Measurements from ENCODE around the gene IL1RAP.

The IL1RAP gene

GRCh38 chr3:190534986-190535385, 21.1 kb downstream of the IL1RAP start:
- no peak for TF ChIP-seq CTCF (IDR thresholded peaks at IDR 0.05; ENCODE audit: extremely low read depth, insufficient read depth, missing control alignments)
- in situ Hi-C loops (cut with MboI; ENCODE audit: low pct_unique_long_range_greater_than_20kb, low sequenced_read_pairs, unreplicated experiment), result no loop called here
- DNase-seq (ENCODE audit: low spot score), result no peak

GRCh38 chr3:190537146-190537545, 23.3 kb downstream of the IL1RAP start:
- in situ Hi-C loops (cut with MboI; ENCODE audit: low pct_unique_long_range_greater_than_20kb, low sequenced_read_pairs, unreplicated experiment), result no loop called here
- DNase-seq (ENCODE audit: low spot score), result no peak
- TF ChIP-seq CTCF (IDR thresholded peaks at IDR 0.05; ENCODE audit: extremely low read depth, insufficient read depth, missing control alignments), result no peak

DNA sequence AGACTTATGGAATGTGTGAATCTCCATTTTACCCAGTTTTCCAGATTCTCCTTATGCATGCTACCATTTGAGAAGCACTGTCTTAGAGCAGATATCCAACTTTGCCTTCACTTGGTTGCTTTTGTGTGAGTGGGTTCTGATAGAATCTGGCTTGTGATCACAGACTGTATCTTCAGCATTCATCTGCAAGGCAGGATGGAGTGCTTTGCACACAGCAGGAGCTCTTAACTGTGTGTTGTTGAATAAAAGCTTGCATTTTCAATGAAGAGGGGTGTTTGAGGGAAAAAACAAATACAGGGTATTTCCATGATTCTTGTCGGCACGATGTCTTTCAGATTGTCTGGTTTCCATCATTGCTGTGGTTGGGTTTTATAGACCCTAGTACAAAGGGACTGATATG, 24.4 kb downstream of the IL1RAP start:
- DNase-seq (ENCODE audit: low spot score), result no peak
- in situ Hi-C loops (cut with MboI; ENCODE audit: low pct_unique_long_range_greater_than_20kb, low sequenced_read_pairs, unreplicated experiment), result no loop called here
- TF ChIP-seq CTCF (IDR thresholded peaks at IDR 0.05; ENCODE audit: extremely low read depth, insufficient read depth, missing control alignments), result no peak

DNA sequence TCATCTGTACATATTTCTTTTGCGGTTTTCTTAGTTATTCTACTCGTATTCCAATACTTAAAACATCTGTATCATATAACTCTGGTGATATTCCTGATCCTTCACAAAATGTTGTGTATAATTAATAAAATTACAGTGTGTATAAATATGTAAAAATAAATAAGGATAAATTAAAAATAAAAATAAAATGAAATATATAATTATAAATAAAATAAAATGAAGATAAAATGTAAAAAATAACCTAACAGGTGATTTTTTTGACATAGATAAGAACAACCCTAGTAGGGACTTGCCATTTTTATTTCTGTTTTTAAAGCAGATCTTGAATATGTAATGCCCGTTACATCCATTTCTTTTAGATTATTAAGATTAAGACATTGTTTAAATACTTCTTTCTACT, 25.6 kb downstream of the IL1RAP start:
- no peak for TF ChIP-seq CTCF (IDR thresholded peaks at IDR 0.05; ENCODE audit: extremely low read depth, insufficient read depth, missing control alignments)
- in situ Hi-C loops (cut with MboI; ENCODE audit: low pct_unique_long_range_greater_than_20kb, low sequenced_read_pairs, unreplicated experiment), result no loop called here
- no peak for DNase-seq (ENCODE audit: low spot score)

DNA sequence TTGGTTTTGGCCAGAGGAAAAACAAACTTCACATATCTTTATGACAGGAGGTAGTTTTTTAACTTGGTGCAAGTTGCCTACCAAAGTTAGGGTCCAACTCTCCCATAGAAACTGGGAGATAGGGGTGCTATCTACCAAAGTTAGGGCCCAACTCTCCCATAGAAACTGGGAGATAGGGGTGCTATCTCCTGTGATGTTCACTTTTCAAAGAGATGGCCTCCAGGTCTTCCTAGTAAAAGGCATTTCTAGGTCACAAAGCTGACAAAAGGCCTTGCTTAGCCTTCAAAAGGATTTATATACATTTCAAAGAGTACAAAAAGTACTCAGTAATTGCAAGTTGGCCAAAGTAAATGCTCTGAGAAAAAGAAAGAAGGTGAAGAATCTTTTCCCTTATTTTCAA, 27.1 kb downstream of the IL1RAP start:
- in situ Hi-C loops (cut with MboI; ENCODE audit: low pct_unique_long_range_greater_than_20kb, low sequenced_read_pairs, unreplicated experiment), result no loop called here
- TF ChIP-seq CTCF (IDR thresholded peaks at IDR 0.05; ENCODE audit: extremely low read depth, insufficient read depth, missing control alignments), result no peak
- DNase-seq (ENCODE audit: low spot score), result no peak

GRCh38 chr3:190541560-190541959, 27.7 kb downstream of the IL1RAP start:
- DNase-seq (ENCODE audit: low spot score), result no peak
- in situ Hi-C loops (cut with MboI; ENCODE audit: low pct_unique_long_range_greater_than_20kb, low sequenced_read_pairs, unreplicated experiment), result no loop called here

More at GRCh38 chr3:190541560-190541959, 27.7 kb downstream of the IL1RAP start:
- TF ChIP-seq CTCF (IDR thresholded peaks at IDR 0.05; ENCODE audit: extremely low read depth, insufficient read depth, missing control alignments), result no peak
